IMR-90 (cell line): ENCODE measurements around the gene CA5B. TPM values are rescaled to one million over a fixed set of nuclear protein-coding genes. Genes with fewer than 3 reads are reported as not detected.

Source experiments
- ATAC-seq: fragments of 200-7000 bp; cut with Tn5 transposase; 2 replicates; pipeline ENCODE4 v1.9.1; 2020; ENCODE audit warnings: low read depth, mild to moderate bottlenecking, moderate library complexity
- BruUV-seq: library from RNA; stranded (reverse); fragments of 400-500 nt; replicated peaks from 2 replicates; lab custom pipeline; 2021; lab: Mats Ljungman, UMichigan
- CTCF ChIA-PET: fragments of 300-600 bp; formaldehyde crosslinking; extraction: SDS; loops from one replicate; lab custom pipeline; 2021; ENCODE audit warnings: antibody characterized with exemption; lab: Yijun Ruan, JAX
- POLR2A ChIA-PET: fragments of 300-600 bp; sonication (Branson Sonifier 250); formaldehyde crosslinking; loops from one replicate; lab custom pipeline; 2022; ENCODE audit warnings: antibody characterized with exemption; ENCODE audit not compliant: unreplicated experiment; lab: Charles Lee
- DNase-seq: peaks from one replicate; pipeline ENCODE4 v3.0.0; 2013
- H2AFZ ChIP-seq: replicated peaks from 2 replicates; pipeline ENCODE3; 2013; ENCODE audit warnings: low read length, mild to moderate bottlenecking; ENCODE audit not compliant: poor library complexity
- H2AK5ac ChIP-seq: 2 replicates; pipeline ENCODE4 v1.6.1; 2013; ENCODE audit warnings: low read depth, low read length, inconsistent platforms
- H2AK9ac ChIP-seq: replicated peaks from 2 replicates; pipeline ENCODE3; 2013; ENCODE audit warnings: mild to moderate bottlenecking, low read depth, low read length, moderate library complexity; ENCODE audit not compliant: poor library complexity
- H2BK120ac ChIP-seq: 2 replicates; pipeline ENCODE4 v1.6.1; 2013; ENCODE audit warnings: low read depth, low read length, inconsistent platforms
- H2BK15ac ChIP-seq: 3 replicates; pipeline ENCODE4 v1.6.1; 2013; ENCODE audit warnings: low read depth, low read length, inconsistent platforms
- H2BK20ac ChIP-seq: 2 replicates; pipeline ENCODE4 v1.6.1; 2013; ENCODE audit warnings: low read depth, mild to moderate bottlenecking, inconsistent platforms, low read length, moderate library complexity
- H2BK5ac ChIP-seq: 2 replicates; pipeline ENCODE4 v1.6.1; 2013; ENCODE audit warnings: mild to moderate bottlenecking, low read depth, low read length, inconsistent platforms; ENCODE audit not compliant: poor library complexity, severe bottlenecking
- H3K14ac ChIP-seq: replicated peaks from 2 replicates; pipeline ENCODE4 v1.6.1; 2013; ENCODE audit warnings: low read depth, low read length, inconsistent platforms
- H3K18ac ChIP-seq: 2 replicates; pipeline ENCODE4 v1.6.1; 2013; ENCODE audit warnings: low read depth, low read length, control low read depth
- H3K23ac ChIP-seq: 2 replicates; pipeline ENCODE4 v1.6.1; 2013; ENCODE audit warnings: low read depth, low read length, inconsistent platforms
- H3K27ac ChIP-seq: 2 replicates; pipeline ENCODE4 v1.5.1; 2013; ENCODE audit warnings: mild to moderate bottlenecking, control low read depth, low read length; ENCODE audit not compliant: insufficient read depth
- H3K27me3 ChIP-seq: 2 replicates; pipeline ENCODE4 v1.6.1; 2013; ENCODE audit warnings: low read length; ENCODE audit not compliant: control insufficient read depth, insufficient read depth
- H3K36me3 ChIP-seq: 2 replicates; pipeline ENCODE4 v1.6.1; 2013; ENCODE audit warnings: low read length, mixed read lengths; ENCODE audit not compliant: control insufficient read depth, insufficient read depth
- H3K4ac ChIP-seq: 2 replicates; pipeline ENCODE4 v1.6.1; 2013; ENCODE audit warnings: low read depth, low read length, inconsistent platforms
- H3K4me1 ChIP-seq: 2 replicates; pipeline ENCODE4 v1.6.1; 2013; ENCODE audit warnings: low read length, mixed read lengths; ENCODE audit not compliant: control insufficient read depth, insufficient read depth
- H3K4me2 ChIP-seq: 2 replicates; pipeline ENCODE4 v1.6.1; 2013; ENCODE audit warnings: low read depth, mild to moderate bottlenecking, control low read depth, low read length, moderate library complexity
- H3K4me3 ChIP-seq: 2 replicates; pipeline ENCODE4 v1.5.1; 2013; ENCODE audit warnings: low read depth, mild to moderate bottlenecking, control low read depth, low read length, moderate library complexity; ENCODE audit not compliant: insufficient read depth
- H3K56ac ChIP-seq: 2 replicates; pipeline ENCODE4 v1.6.1; 2013; ENCODE audit warnings: low read length, inconsistent platforms; ENCODE audit not compliant: insufficient read depth; ENCODE audit errors: extremely low read depth
- H3K79me1 ChIP-seq, 2 experiments: 2 replicates each; pipeline ENCODE4 v1.6.1; 2013; ENCODE audit warnings: low read length in 2 of 2, inconsistent platforms in 1 of 2, low read depth in 1 of 2
- H3K9ac ChIP-seq: 2 replicates; pipeline ENCODE4 v1.6.1; 2013; ENCODE audit warnings: low read depth, low read length, control low read depth
- H3K9me1 ChIP-seq: 2 replicates; pipeline ENCODE4 v1.6.1; 2013; ENCODE audit warnings: low read length, inconsistent platforms; ENCODE audit not compliant: insufficient read depth
- H3K9me3 ChIP-seq: 2 replicates; pipeline ENCODE4 v1.6.1; 2013; ENCODE audit warnings: low read length; ENCODE audit not compliant: control insufficient read depth, insufficient read depth
- H4K20me1 ChIP-seq: 2 replicates; pipeline ENCODE4 v1.6.1; 2013; ENCODE audit warnings: low read length, inconsistent platforms; ENCODE audit not compliant: insufficient read depth
- H4K5ac ChIP-seq: 2 replicates; pipeline ENCODE4 v1.6.1; 2013; ENCODE audit warnings: mild to moderate bottlenecking, low read depth, low read length, control low read depth
- H4K8ac ChIP-seq, 2 experiments: 2 replicates each; pipeline ENCODE4 v1.6.1; 2013; ENCODE audit warnings: low read depth in 2 of 2, low read length in 2 of 2, control low read depth in 1 of 2, inconsistent platforms in 1 of 2
- H4K91ac ChIP-seq: 2 replicates; pipeline ENCODE4 v1.6.1; 2013; ENCODE audit warnings: low read depth, low read length, inconsistent platforms; ENCODE audit not compliant: insufficient read depth
- BHLHE40 ChIP-seq: fragments of 150-350 bp; IDR thresholded peaks from 2 replicates; pipeline ENCODE4 v1.6.1; 2016; ENCODE audit warnings: mild to moderate bottlenecking, low read depth, low read length
- CEBPB ChIP-seq: IDR thresholded peaks from 2 replicates; pipeline ENCODE4 v1.6.1; 2012; ENCODE audit warnings: low read depth, low read length, improper control_type of control experiment
- CHD1 ChIP-seq: IDR thresholded peaks from 2 replicates; pipeline ENCODE4 v1.6.1; 2012; ENCODE audit warnings: low read depth, low read length, improper control_type of control experiment
- CTCF ChIP-seq: conservative IDR thresholded peaks from 2 replicates; pipeline ENCODE4 v1.5.1; 2012; ENCODE audit warnings: mild to moderate bottlenecking, low read depth, low read length, improper control_type of control experiment
- FOS ChIP-seq: fragments of 150-350 bp; IDR thresholded peaks from 2 replicates; pipeline ENCODE4 v1.6.1; 2016; ENCODE audit warnings: low read depth, low read length
- MAFK ChIP-seq: IDR thresholded peaks from 2 replicates; pipeline ENCODE4 v1.6.1; 2012; ENCODE audit warnings: low read depth, low read length, improper control_type of control experiment
- MAZ ChIP-seq: IDR thresholded peaks from 2 replicates; pipeline ENCODE4 v1.6.1; 2012; ENCODE audit warnings: low read depth, mild to moderate bottlenecking, low read length, improper control_type of control experiment, moderate library complexity, borderline replicate concordance
- MXI1 ChIP-seq: IDR thresholded peaks from 2 replicates; pipeline ENCODE4 v1.6.1; 2012; ENCODE audit warnings: low read depth, mild to moderate bottlenecking, low read length, moderate library complexity, borderline replicate concordance
- NFE2L2 ChIP-seq: fragments of 150-350 bp; IDR thresholded peaks from 2 replicates; pipeline ENCODE4 v1.6.1; 2016; ENCODE audit warnings: low read depth, mild to moderate bottlenecking, low read length
- POLR2A ChIP-seq: IDR thresholded peaks from 2 replicates; pipeline ENCODE4 v1.6.1; 2012; ENCODE audit warnings: mild to moderate bottlenecking, low read depth, low read length
- RAD21 ChIP-seq: IDR thresholded peaks from 2 replicates; pipeline ENCODE4 v1.6.1; 2012; ENCODE audit warnings: low read length, improper control_type of control experiment
- RCOR1 ChIP-seq: IDR thresholded peaks from 2 replicates; pipeline ENCODE4 v1.6.1; 2012; ENCODE audit warnings: mild to moderate bottlenecking, low read length, improper control_type of control experiment; ENCODE audit not compliant: insufficient replicate concordance
- RFX5 ChIP-seq: IDR thresholded peaks from 2 replicates; pipeline ENCODE4 v1.8.0; 2012; ENCODE audit warnings: low read depth, mild to moderate bottlenecking, low read length, moderate library complexity
- SMC3 ChIP-seq: fragments of 150-350 bp; IDR thresholded peaks from 2 replicates; pipeline ENCODE4 v1.6.1; 2016; ENCODE audit warnings: low read depth, mild to moderate bottlenecking, antibody characterized with exemption, low read length, moderate library complexity
- WGBS, 2 experiments: methylation state at CpG; one replicate each; pipeline versions ENCODE4 v1.1.5 to v1.1.7; 2013; ENCODE audit warnings: missing lambda C conversion rate in 2 of 2; ENCODE audit not compliant: insufficient read length in 1 of 2; ENCODE audit errors: extremely low coverage in 2 of 2; 5-methylcytosine and 5-hydroxymethylcytosine counted together
- dilution Hi-C: fragments of 300-500 bp; cut with HindIII; formaldehyde crosslinking; loops from one replicate; pipeline ENCODE4 v1.14.3; 2018; ENCODE audit warnings: low sequenced_read_pairs; ENCODE audit not compliant: unreplicated experiment
- in situ Hi-C: fragments of 300-500 bp; cut with MboI; formaldehyde crosslinking; loops from 3 replicates; pipeline ENCODE4 v1.14.3; 2019; ENCODE audit warnings: low sequenced_read_pairs, inconsistent platforms, mixed read lengths
- intact Hi-C: fragments of 100-400 bp; cut with micrococcal nuclease; formaldehyde crosslinking; loops from 2 replicates; pipeline ENCODE4 v1.10.0; 2022
- polyA plus RNA-seq, 3 experiments: library from polyadenylated mRNA; depleted of rRNA; stranded (reverse); fragments of >200 nt; gene quantifications; 2 replicates each; pipeline ENCODE4 v1.2.3, GENCODE V29; 2012; ENCODE audit warnings: low replicate concordance in 1 of 3
- total RNA-seq: library from RNA; depleted of rRNA; stranded (reverse); fragments of >200 nt; gene quantifications from 2 replicates; pipeline ENCODE4 v1.2.3, GENCODE V29; 2012
- TF ChIP-seq, protein P1 (sequence below): fragments of 150-350 bp; IDR thresholded peaks from 2 replicates; pipeline ENCODE4 v1.6.1; 2017; ENCODE audit warnings: mild to moderate bottlenecking, antibody characterized with exemption, low read length, low read depth
- TF ChIP-seq, protein P2 (sequence below): fragments of 150-350 bp; IDR thresholded peaks from 2 replicates; pipeline ENCODE4 v1.6.1; 2016; ENCODE audit warnings: low read depth, mild to moderate bottlenecking, low read length, moderate library complexity, borderline replicate concordance

Gene CA5B
- total and polyA plus RNA-seq, 2 of the 4 experiments (the other 2 are of a cell fraction), result 3.5 to 5.4 TPM

GRCh38 chrX:15714529-15714928 lies 23.5 kb upstream of the CA5B start:
- WGBS, 2 experiments, result no CpG with 5 or more reads among the region's 1 CpG

More at GRCh38 chrX:15714529-15714928, 23.5 kb upstream of the CA5B start:
- Histone ChIP-seq H3K4me3 (no peak overlapping the region), H3K36me3 (0 out of 2 replicates have a peak, but pooled peaks cover 4% of the 10 kb centered on the region), H2BK15ac (no peak overlapping the region), H3K27ac (no peak overlapping the region), H2BK120ac (no peak overlapping the region), H2AK9ac (no peak overlapping the region), H3K56ac (no peak overlapping the region), H3K79me1 (no peaks in the 10 kb centered on the region; a peak in 1 of 4 replicates), H3K4ac (no peak overlapping the region), H3K9me3 (no peaks in the 10 kb centered on the region), H4K91ac (no peak overlapping the region), H3K4me1 (no peaks in the 10 kb centered on the region), H3K4me2 (no peak overlapping the region), H2BK20ac (no peak overlapping the region), H4K5ac (no peak overlapping the region), H2AFZ (no peak overlapping the region), H4K8ac (no peak overlapping the region), H4K20me1 (no peaks in the 10 kb centered on the region), H3K9ac (no peak overlapping the region), H3K23ac (no peak overlapping the region), H3K9me1 (no peaks in the 10 kb centered on the region; the same call in 1 of the 2 replicates), H3K18ac (no peak overlapping the region), H3K27me3 (no peaks in the 10 kb centered on the region), H2BK5ac (no peak overlapping the region), H3K14ac (no peak overlapping the region), H2AK5ac (no peak overlapping the region)
- dilution Hi-C loops, result no loop called here
- no peak for TF ChIP-seq POLR2A
- no peak for TF ChIP-seq MXI1
- no peak for TF ChIP-seq FOS
- TF ChIP-seq MAFK, result no peak
- TF ChIP-seq NFE2L2, result no peak
- TF ChIP-seq RAD21, result no peak
- TF ChIP-seq, protein P1, sequence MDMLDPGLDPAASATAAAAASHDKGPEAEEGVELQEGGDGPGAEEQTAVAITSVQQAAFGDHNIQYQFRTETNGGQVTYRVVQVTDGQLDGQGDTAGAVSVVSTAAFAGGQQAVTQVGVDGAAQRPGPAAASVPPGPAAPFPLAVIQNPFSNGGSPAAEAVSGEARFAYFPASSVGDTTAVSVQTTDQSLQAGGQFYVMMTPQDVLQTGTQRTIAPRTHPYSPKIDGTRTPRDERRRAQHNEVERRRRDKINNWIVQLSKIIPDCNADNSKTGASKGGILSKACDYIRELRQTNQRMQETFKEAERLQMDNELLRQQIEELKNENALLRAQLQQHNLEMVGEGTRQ, result no peak
- no peak for TF ChIP-seq CTCF
- TF ChIP-seq, protein P2, sequence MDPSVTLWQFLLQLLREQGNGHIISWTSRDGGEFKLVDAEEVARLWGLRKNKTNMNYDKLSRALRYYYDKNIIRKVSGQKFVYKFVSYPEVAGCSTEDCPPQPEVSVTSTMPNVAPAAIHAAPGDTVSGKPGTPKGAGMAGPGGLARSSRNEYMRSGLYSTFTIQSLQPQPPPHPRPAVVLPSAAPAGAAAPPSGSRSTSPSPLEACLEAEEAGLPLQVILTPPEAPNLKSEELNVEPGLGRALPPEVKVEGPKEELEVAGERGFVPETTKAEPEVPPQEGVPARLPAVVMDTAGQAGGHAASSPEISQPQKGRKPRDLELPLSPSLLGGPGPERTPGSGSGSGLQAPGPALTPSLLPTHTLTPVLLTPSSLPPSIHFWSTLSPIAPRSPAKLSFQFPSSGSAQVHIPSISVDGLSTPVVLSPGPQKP, result no peak
- TF ChIP-seq CHD1, result no peak
- no peak for TF ChIP-seq RCOR1
- no peak for TF ChIP-seq SMC3
- TF ChIP-seq MAZ, result no peak
- TF ChIP-seq RFX5, result no peak
- no peak for TF ChIP-seq BHLHE40
- TF ChIP-seq CEBPB, result no peak
- BruUV-seq, result no TSS peak
- DNase-seq (no peak), ATAC-seq (no peak)
- in situ Hi-C loops, result no loop called here
- CTCF ChIA-PET, result no interaction called here
- POLR2A ChIA-PET, result no interaction called here
- intact Hi-C loops, result no loop called here
